GM23248 (cell line): ENCODE results near the gene DYNC1H1.

Experiments
- EZH2 ChIP-seq: fragments of 200-600 bp; sonication (generic); IDR thresholded peaks from 2 replicates; pipeline ENCODE4 v1.6.1; 2018; ENCODE audit warnings: antibody characterized with exemption, mild to moderate bottlenecking; ENCODE audit not compliant: insufficient read depth, poor library complexity, severe bottlenecking
- EZH2phosphoT487 ChIP-seq: fragments of 200-600 bp; sonication (generic); IDR thresholded peaks from 2 replicates; pipeline ENCODE4 v1.6.1; 2018; ENCODE audit warnings: antibody characterized with exemption, moderate library complexity, mild to moderate bottlenecking, low read depth; ENCODE audit not compliant: insufficient read depth

GRCh38 chr14:101970830-101971400, 6.5 kb downstream of the DYNC1H1 start:
- TF ChIP-seq EZH2 (no peak), EZH2phosphoT487 (no peak)
